GM12872 (cell line): Measurements from ENCODE around the gene KRTAP10-8.
"Not testable (repeated sequence)": the region's sequence is repeated elsewhere in the genome, so short reads cannot be mapped to it uniquely, and the experiment has no call there.

Experiments
- TF ChIP-seq, protein P1 (sequence below): IDR thresholded peaks from 3 replicates; pipeline ENCODE4 v1.5.1; 2011; ENCODE audit warnings: low read depth, mild to moderate bottlenecking, low read length, moderate library complexity; ENCODE audit not compliant: insufficient read depth

The KRTAP10-8 gene

DNA sequence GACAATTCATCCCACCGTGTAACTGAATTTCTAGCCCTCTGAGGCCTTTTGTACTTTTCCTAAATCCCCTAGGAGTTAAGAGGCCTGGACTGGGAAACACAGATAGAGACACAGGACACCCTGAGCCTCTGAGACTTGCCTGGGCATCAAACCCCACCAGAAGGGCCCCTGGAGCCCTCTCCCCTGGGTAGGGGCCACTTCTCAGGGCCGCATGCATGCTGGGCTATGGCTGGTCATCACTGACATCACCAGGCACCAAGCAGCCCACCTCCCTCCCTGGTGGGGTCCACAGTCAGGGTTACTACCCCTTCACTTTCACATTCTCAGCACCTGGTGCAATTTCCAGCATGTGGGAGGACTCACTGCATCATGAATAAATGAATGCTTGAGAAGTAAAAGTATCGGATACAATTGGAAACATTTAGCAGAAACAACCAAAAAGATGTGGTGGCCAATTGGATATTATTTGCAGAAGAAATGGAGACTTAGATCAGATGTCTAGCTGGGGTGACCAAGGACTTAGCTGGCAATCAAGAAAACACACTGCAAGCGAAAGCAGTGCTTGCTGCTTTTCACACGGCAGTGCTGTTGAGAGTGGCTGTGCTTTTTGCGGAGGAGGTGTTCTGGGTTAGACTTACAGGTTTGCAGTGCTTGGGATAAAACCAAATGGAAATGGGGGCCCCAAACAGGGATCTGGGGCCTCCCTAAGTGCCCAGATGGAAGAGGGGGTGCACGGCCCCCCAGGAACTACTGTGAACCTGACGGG lies 12.4 kb upstream of the KRTAP10-8 start:
- TF ChIP-seq, protein P1, sequence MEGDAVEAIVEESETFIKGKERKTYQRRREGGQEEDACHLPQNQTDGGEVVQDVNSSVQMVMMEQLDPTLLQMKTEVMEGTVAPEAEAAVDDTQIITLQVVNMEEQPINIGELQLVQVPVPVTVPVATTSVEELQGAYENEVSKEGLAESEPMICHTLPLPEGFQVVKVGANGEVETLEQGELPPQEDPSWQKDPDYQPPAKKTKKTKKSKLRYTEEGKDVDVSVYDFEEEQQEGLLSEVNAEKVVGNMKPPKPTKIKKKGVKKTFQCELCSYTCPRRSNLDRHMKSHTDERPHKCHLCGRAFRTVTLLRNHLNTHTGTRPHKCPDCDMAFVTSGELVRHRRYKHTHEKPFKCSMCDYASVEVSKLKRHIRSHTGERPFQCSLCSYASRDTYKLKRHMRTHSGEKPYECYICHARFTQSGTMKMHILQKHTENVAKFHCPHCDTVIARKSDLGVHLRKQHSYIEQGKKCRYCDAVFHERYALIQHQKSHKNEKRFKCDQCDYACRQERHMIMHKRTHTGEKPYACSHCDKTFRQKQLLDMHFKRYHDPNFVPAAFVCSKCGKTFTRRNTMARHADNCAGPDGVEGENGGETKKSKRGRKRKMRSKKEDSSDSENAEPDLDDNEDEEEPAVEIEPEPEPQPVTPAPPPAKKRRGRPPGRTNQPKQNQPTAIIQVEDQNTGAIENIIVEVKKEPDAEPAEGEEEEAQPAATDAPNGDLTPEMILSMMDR: no peak

DNA sequence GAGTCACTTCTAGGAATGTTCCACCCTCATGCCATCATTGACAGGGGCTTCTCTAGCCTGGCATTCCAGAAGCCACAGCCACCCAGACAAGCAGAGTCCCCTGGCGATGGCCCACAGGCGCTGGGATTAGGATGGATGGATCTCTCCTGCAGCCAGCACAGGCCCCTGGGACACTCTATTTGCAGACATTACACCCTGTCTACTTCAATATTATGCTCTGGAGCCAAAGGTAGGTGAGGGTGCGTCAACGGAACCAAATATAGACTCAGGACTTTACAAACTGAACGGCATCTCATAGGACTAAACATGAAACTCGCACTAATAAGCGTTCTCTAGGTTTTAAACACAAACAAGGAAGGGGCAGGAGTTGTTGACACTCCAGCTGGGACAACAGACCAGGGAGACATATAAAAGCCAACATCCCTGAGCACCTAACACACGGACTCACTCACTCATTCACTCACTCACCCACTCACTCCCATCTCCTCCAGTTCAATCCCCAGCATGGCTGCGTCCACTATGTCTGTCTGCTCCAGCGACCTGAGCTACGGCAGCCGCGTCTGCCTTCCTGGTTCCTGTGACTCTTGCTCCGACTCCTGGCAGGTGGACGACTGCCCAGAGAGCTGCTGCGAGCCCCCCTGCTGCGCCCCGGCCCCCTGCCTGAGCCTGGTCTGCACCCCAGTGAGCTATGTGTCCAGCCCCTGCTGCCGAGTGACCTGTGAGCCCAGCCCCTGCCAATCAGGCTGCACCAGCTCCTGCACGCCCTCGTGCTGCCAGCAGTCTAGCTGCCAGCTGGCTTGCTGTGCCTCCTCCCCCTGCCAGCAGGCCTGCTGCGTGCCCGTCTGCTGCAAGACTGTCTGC lies 11.5 kb upstream of the KRTAP10-8 start, which contains the start of gene KRTAP10-7:
Gene KRTAP10-7 (plus strand): TSS at position 480 of the 861 bp plus-strand sequence. CDS start 25 bp downstream, at position 505.
- TF ChIP-seq, protein P1: not testable (repeated sequence)

DNA sequence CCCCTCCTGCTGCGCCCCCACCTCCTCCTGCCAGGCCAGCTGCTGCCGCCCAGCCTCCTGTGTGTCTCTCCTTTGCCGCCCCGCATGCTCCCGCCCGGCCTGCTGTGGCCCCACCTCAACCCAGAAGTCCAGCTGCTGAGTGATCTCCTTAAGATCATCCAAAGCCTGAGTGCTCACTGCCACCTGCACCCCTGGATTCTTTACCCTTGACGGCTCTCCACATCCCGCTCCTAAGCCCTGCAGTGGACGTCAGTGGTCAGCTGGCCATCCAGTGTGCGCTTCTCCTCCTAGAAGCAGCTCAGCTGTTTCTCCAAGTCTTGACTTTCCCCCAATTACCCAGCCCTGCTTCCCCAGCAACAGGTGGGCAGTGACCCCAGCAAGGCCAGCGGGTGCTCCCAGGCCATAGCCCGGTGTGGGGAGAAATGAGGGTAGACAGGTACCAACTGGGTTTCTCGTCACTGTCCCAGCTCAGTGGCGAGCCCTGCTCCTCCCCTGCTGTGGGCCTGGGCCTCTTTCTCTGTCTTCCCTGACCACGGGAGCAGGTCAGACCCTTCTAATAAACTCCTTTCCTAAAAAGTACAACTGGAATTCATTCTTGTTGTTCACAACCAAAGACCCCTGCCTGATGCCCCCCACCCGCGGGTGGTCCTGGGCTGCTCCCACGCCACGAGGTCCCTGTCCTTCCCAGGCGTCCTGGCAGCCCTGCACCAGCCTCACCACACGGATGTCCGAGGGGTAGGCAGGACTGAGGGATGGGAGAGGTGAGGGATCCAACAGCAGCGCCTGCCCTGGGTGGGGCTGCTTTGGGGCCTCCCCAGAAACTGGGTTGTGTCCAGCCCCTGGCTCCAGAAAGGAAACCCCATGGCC lies 10.1 kb upstream of the KRTAP10-8 start:
- TF ChIP-seq, protein P1: no peak

DNA sequence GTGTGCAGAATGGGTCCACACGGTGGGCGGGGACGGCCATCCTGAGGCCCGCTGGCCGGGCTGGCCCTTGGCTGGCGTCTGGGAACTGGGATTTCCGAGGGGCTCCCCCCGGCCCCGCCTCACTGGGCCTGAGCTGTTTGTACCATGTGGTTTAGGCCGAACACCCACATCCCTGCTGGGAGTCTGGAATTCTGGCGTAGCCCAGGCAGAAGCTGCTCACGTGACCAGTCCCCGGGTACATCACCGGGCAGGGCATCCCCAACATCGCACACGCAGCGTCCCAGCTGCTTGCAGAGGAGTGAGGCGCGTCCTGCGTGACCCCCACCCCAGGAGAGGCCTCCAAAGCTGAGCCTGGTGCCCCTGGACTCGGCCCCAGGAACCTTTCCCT lies 9.4 kb upstream of the KRTAP10-8 start:
- TF ChIP-seq, protein P1: no peak

DNA sequence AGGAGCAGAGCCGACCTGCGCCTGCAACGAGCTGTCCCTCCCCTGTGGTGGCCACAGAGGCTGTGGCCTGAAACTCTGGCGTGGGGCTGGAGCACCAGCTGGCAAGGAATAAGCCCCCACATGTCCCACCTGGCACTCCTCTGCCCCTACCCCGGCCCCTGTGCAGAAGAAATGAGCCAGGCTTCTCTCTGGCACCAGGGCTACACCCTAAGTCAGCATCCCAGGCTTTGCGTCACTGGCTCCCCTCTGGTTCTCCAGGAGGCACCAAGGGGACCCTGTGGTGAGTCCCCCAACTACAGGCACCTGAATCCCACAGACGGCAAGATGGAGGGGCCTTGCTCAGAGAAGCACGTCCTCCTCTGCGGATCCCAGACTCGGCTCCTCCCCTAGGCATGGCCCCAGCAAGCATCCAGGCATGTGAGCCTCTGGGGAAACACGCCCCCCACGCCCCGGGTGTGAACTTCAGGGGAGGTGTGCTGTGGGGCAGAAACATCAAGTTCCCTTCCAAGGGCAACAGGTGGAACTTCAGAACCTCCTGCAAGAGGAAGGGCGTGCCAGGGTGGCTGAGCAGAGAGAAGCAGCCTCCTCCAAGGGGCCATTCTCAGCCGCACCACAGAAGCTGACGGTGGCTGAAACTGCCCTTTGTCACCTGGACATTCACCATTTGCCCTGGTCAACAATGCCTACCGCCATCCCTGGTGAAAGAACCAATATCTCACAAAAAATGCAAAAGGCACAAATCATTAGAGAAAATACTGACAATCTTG lies 8.6 kb upstream of the KRTAP10-8 start:
- TF ChIP-seq, protein P1: no peak

DNA sequence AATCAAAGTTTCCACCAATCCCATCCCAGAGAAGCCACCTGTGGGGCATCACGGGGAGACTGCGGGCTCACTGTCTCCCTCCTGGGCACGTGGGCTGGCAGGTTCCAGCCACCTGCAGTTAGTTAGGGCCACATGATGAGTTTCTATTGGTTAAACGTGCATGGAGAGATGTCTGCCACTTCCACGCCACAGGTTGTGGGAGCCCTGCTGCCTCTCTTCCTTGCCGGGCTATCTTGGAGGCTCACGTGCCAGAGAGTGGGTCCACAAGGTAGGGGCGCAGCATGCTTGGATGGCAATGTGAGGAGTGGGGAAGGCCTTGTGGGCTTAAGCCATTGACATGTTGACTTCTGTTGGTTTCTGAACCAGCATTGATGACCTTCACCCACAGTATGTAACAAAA lies 8.0 kb upstream of the KRTAP10-8 start:
- TF ChIP-seq, protein P1: no peak
